GM21529 (cell line): Measurements from ENCODE around the gene SEMA4F.
A peak's percentile ranks its signal among the peaks of the same experiment; 100 is the strongest.

Experiments
- ATAC-seq: cut with Tn5 transposase; IDR thresholded peaks from one replicate; pipeline ENCODE4 v1.9.1; 2021; ENCODE audit not compliant: unreplicated experiment

SEMA4F gene

GRCh38 chr2:74658516-74658915, 4.5 kb downstream of the SEMA4F start:
- no peak for ATAC-seq

- ATAC-seq = no peak
Measured at GRCh38 chr2:74659462-74659861, 5.4 kb downstream of the SEMA4F start.

GRCh38 chr2:74668087-74668486, 14.0 kb downstream of the SEMA4F start:
- no peak for ATAC-seq

- no peak for ATAC-seq
Measured at GRCh38 chr2:74670263-74670662, 16.2 kb downstream of the SEMA4F start.

- ATAC-seq = no peak
Measured at GRCh38 chr2:74671479-74671878, 17.4 kb downstream of the SEMA4F start.

GRCh38 chr2:74673826-74674528, 19.9 kb downstream of the SEMA4F start:
- no peak for ATAC-seq

- no peak for ATAC-seq
Measured at GRCh38 chr2:74675090-74675489, 21.0 kb downstream of the SEMA4F start.

GRCh38 chr2:74676331-74676730, 22.3 kb downstream of the SEMA4F start:
- ATAC-seq = no peak

- no peak for ATAC-seq
Measured at GRCh38 chr2:74679615-74680014, 25.6 kb downstream of the SEMA4F start.

GRCh38 chr2:74682501-74682900, 28.5 kb downstream of the SEMA4F start:
- no peak for ATAC-seq

- no peak for ATAC-seq
Measured at GRCh38 chr2:74685408-74685807, 31.4 kb downstream of the SEMA4F start.

GRCh38 chr2:74688881-74689280, 34.8 kb downstream of the SEMA4F start:
- no peak for ATAC-seq

- ATAC-seq = no peak
Measured at GRCh38 chr2:74689671-74690070, 35.6 kb downstream of the SEMA4F start.

- peak; percentile 75 for ATAC-seq
Measured at GRCh38 chr2:74690571-74690970, 36.5 kb downstream of the SEMA4F start.

- ATAC-seq = no peak
Measured at GRCh38 chr2:74691929-74692328, 37.9 kb downstream of the SEMA4F start.

GRCh38 chr2:74693213-74693612, 39.2 kb downstream of the SEMA4F start:
- no peak for ATAC-seq

- ATAC-seq = no peak
Measured at GRCh38 chr2:74693668-74694067, 39.6 kb downstream of the SEMA4F start.

- ATAC-seq = no peak
Measured at GRCh38 chr2:74694281-74694680, 40.2 kb downstream of the SEMA4F start.

- no peak for ATAC-seq
Measured at GRCh38 chr2:74695663-74696062, 41.6 kb downstream of the SEMA4F start.

- no peak for ATAC-seq
Measured at GRCh38 chr2:74696829-74697228, 42.8 kb downstream of the SEMA4F start.

- no peak for ATAC-seq
Measured at GRCh38 chr2:74700643-74701372, 46.8 kb downstream of the SEMA4F start.

GRCh38 chr2:74702001-74702715, 48.1 kb downstream of the SEMA4F start:
- no peak for ATAC-seq
